GM21367 (cell line): ENCODE results near the gene HS3ST5.
"Not testable (repeated sequence)": the region's sequence is repeated elsewhere in the genome, so short reads cannot be mapped to it uniquely, and the experiment has no call there.

Source experiments
- ATAC-seq: cut with Tn5 transposase; IDR thresholded peaks from one replicate; pipeline ENCODE4 v1.9.1; 2021; ENCODE audit not compliant: unreplicated experiment

Gene HS3ST5

DNA sequence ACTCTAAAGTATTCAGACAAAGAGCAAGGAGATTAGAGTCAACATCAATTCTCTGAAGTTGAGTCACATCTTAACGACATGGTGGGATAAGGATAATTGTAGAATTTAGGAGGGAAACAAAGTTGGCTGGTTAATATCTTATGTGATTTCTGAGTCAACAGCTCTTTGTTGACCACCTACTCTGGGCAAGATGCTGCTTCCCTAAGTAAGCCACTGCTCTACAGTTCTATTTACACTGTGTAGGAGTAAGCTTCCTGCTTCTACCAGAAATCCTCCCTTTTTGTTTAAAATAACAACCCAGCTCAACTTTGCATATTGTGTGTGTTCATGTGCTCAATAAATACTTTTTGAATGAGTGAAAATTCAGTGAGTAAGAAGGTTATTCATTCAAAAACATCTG is 3.1 kb downstream of the HS3ST5 start:
- no peak for ATAC-seq

DNA sequence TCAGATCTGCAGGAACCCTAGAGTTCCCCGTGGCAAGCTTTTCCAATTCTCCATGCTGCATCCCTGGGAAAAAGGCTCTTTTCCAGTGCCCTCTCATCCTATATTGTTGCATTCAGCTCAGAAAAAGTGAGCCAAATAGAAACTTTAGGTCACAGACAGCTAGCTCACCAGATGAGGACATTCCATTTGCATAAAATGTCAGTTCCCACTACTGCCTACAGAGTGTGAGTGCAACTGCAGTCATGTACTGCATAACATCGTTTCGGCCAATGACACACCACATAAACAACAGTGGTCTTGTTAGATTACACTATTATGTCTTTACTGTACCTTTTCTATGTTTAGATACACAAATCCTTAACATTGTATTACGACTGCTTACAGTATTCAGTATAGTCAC is 8.6 kb downstream of the HS3ST5 start:
- peak; percentile 48 for ATAC-seq

DNA sequence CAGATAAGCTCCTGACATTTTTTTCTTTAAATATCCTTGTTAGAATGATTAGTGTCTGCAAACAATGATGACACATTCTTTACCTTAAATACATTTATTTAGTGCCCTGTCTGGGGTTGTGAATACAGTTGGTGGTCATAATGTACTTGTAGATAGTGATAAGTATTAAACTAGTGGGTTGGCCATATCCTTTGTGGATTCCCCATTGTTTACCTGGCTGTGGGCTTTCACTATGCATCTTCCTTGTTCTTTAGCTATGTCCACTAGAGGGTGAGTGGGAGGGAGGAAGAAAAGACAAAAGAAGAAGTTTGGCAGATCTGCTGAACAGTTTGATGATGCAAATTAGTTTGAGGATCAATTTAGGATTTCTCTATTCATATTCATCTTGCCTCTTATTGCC is 15.7 kb downstream of the HS3ST5 start:
- no peak for ATAC-seq

- no peak for ATAC-seq
Measured at GRCh38 chr6:114323784-114324183, 19.0 kb downstream of the HS3ST5 start.

DNA sequence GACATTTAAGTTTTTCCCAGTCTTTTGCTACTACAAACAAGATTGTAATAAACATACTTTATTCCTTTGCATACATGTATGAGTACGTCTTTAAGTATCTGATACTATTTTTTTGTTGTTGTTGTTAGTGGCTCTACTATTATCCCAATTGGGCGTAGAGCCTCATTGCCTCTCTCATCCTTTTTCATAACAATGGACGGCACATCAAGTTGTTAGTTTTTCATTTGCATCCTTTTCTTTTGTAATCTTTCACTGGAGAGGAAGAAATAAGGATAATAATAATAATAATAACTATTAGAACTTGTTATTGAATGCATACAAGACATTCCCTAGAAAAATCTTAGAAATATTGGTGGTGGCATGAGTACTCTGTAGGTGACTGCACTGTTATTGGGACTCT is 23.1 kb downstream of the HS3ST5 start:
- ATAC-seq, result no peak

- no peak for ATAC-seq
Measured at GRCh38 chr6:114315831-114316595, 26.8 kb downstream of the HS3ST5 start.

GRCh38 chr6:114313816-114314215 is 29.0 kb downstream of the HS3ST5 start:
- not testable (repeated sequence) for ATAC-seq

DNA sequence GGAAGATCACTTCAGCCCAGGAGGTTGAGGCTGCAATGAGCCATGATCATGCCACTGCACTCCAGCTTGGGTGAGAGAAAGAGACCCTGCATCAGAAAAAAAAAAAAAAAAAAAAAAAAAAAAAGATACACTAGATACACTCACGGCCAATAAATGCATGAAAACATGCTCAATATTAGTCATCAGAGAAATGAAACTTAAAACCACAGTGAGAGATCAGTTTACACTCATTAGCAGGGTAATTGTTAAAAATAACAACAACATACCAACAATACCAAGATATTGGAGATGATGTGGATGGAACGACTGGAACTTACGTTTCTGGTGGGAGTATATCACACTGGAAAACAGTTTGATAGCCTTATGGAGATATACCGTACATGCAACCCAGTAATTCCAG is 29.9 kb downstream of the HS3ST5 start:
- ATAC-seq, result peak; percentile 63

GRCh38 chr6:114310053-114310452 is 32.8 kb downstream of the HS3ST5 start:
- ATAC-seq, result no peak

- no peak for ATAC-seq
Measured at GRCh38 chr6:114304304-114304887, 38.4 kb downstream of the HS3ST5 start.

GRCh38 chr6:114301596-114302219 is 41.1 kb downstream of the HS3ST5 start:
- no peak for ATAC-seq

- ATAC-seq, result no peak
Measured at GRCh38 chr6:114297135-114297534, 45.7 kb downstream of the HS3ST5 start.

DNA sequence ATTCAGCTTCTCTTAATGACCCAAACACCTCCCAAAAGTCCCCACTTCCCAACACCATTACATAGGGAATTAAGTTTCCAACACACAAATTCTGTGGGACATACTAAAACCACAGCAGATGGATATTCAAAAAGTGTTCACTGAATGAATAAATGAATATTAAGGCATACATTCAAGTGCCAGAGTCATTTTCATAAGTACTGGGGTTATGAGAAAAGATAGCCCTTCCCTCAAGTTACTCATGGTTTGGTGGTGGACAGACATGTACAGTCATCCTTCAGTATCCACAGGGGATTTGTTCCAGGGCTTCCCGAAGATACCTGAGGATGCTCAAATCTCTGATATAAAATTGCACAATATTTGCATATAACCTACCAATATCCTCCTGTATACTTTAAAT is 50.4 kb downstream of the HS3ST5 start:
- ATAC-seq, result no peak

- no peak for ATAC-seq
Measured at GRCh38 chr6:114291428-114291827, 51.4 kb downstream of the HS3ST5 start.

DNA sequence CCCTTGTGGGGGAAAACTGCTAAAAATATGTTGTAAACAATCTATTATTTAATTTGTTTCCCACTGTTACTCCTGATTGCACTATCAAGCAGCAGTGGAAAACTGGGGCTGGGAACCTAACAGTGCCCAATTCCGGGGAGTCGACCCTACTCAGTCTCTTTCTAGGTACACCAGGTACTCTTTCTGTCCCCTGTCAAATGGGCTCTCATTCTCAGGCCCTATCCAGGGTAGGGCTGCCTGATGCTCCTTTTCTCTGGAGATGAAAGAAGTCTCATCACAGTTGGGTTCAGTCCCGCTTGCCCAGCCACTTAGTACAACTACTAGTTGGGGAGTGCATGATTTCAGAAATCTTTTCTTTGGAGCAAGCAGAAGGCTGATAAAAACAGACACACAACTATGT is 52.0 kb downstream of the HS3ST5 start:
- no peak for ATAC-seq

- no peak for ATAC-seq
Measured at GRCh38 chr6:114288701-114289495, 53.9 kb downstream of the HS3ST5 start.

DNA sequence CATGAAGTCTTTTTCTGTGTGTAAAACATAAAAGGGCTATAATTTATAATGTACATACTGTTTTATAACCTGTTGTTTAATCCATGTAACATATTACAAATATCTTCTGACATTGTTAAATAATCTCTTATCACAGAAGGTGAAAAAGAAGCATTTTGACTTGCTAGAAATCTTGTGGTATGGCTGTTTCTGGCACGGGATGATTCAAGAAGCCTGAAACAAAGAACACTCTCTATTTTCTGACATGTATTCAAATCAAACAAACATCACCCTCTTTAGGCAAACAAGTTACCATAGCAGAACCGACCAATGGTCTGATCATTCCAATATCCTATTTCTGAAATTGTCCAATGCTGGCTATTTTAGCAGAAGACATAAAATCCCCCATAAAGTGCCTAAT is 55.4 kb downstream of the HS3ST5 start:
- ATAC-seq, result no peak

DNA sequence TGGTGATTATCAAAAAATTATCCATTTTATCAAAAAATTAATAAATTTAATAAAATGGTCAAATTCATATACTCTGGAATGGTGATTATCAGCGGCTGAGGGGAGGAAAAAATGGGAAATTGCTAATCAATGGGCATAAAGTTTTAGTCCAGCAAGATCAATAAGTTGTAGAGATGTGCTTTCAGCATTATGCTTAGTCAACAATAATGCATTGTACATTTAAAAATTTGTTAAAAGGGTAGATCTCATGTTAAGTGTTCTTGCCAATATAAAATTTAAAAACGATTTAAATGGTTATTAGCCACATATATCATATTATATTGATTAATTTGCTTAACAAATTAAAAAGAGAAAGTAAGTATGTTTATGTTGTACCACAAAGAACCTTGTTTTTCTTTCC is 56.6 kb downstream of the HS3ST5 start:
- ATAC-seq, result no peak

DNA sequence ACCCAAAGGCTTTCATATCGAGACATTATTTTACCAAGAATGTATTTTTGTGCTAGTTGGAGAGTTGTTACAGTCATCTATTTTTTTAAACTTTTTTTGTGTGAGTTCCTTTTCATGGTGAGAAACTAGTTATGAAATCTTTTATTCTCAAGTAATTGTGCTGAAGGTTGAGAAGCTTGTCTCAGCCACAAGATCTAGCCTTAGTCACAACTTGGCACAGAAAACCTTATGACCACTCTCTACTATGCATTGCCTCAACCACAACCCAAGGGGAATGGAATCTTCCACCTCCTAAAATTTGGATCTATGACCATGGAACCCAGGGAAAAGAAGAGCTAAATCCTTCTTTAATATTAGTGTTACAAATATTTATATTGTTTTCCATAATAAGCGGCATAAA is 58.5 kb downstream of the HS3ST5 start:
- ATAC-seq, result no peak

DNA sequence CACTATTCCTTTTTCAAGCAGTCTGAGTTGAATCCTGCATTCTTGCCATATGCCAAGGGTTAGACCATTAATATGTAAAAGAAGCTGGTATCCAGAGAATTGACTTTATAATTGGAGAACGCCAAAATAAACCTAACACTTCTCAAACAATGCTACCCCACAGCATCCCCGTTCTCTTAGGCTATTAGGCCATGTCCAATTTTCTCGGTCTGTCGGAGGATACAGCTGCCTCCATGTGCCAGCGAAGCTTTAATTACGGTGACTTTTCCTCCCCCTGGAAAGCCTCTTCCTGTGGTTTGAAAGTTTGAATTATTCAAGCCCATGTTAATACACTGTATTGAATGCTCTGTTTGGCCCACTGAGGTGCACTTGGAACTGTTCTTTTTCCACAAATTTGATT is 60.5 kb downstream of the HS3ST5 start:
- ATAC-seq, result no peak

- no peak for ATAC-seq
Measured at GRCh38 chr6:114281496-114281895, 61.3 kb downstream of the HS3ST5 start.
